RWPE2 (cell line): Measurements from ENCODE around the gene CHADL.

ENCODE experiments used
- ATAC-seq: fragments of 200-7000 bp; cut with Tn5 transposase; 3 replicates; pipeline ENCODE4 v1.9.1; 2021; ENCODE audit warnings: low read depth
- DNase-seq: peaks from one replicate; pipeline ENCODE4 v3.0.0-alpha.2; 2020; ENCODE audit warnings: low spot score
- H3K27ac ChIP-seq: fragments of 450-650 bp; 2 replicates; pipeline ENCODE4 v1.5.1; 2017; ENCODE audit warnings: mild to moderate bottlenecking; ENCODE audit not compliant: poor library complexity, severe bottlenecking
- H3K27me3 ChIP-seq: fragments of 250-450 bp; sonication (Bioruptor Pico); 2 replicates; pipeline ENCODE4 v1.5.1; 2021; ENCODE audit warnings: mild to moderate bottlenecking, moderate library complexity; ENCODE audit not compliant: insufficient read depth, poor library complexity, severe bottlenecking
- H3K36me3 ChIP-seq: fragments of 250-450 bp; sonication (Bioruptor Pico); 2 replicates; pipeline ENCODE4 v1.5.1; 2020; ENCODE audit warnings: low read depth, mild to moderate bottlenecking, moderate library complexity
- H3K4me1 ChIP-seq: fragments of 250-450 bp; sonication (Bioruptor Pico); 2 replicates; pipeline ENCODE4 v1.5.1; 2021; ENCODE audit warnings: mild to moderate bottlenecking, moderate library complexity; ENCODE audit not compliant: insufficient read depth, poor library complexity, severe bottlenecking
- H3K4me3 ChIP-seq: fragments of 250-450 bp; sonication (Bioruptor Pico); 2 replicates; pipeline ENCODE4 v1.5.1; 2021; ENCODE audit warnings: mild to moderate bottlenecking, moderate library complexity; ENCODE audit not compliant: severe bottlenecking
- H3K9me3 ChIP-seq: fragments of 250-450 bp; sonication (Bioruptor Pico); 2 replicates; pipeline ENCODE4 v1.5.1; 2021; ENCODE audit warnings: mild to moderate bottlenecking, moderate library complexity; ENCODE audit not compliant: severe bottlenecking
- TF ChIP-seq, protein P1 (sequence below): fragments of 450-650 bp; IDR thresholded peaks from one replicate; pipeline ENCODE4 v1.5.1; 2017; ENCODE audit warnings: mild to moderate bottlenecking, moderate library complexity; ENCODE audit not compliant: poor library complexity, severe bottlenecking

Gene CHADL

DNA sequence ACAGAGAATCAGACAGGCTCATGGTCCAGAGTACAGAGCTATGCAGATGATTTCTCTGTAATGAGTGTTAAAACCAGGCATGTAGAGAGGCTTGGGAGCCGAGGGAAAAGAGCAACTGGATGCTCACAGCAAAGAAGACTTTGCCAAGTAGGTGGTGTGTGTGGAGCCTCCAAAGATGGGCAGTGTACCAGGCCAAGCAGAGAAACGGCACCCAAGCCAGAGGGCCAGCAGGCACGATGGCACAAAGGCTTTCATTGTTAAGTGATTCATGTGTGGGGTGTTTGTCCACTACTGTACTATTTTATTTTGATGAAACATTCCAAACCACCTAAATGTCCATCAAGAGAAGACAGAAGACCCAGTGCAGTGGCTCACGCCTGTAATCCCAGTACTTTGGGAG is 34.1 kb upstream of the CHADL start:
- TF ChIP-seq, protein P1, sequence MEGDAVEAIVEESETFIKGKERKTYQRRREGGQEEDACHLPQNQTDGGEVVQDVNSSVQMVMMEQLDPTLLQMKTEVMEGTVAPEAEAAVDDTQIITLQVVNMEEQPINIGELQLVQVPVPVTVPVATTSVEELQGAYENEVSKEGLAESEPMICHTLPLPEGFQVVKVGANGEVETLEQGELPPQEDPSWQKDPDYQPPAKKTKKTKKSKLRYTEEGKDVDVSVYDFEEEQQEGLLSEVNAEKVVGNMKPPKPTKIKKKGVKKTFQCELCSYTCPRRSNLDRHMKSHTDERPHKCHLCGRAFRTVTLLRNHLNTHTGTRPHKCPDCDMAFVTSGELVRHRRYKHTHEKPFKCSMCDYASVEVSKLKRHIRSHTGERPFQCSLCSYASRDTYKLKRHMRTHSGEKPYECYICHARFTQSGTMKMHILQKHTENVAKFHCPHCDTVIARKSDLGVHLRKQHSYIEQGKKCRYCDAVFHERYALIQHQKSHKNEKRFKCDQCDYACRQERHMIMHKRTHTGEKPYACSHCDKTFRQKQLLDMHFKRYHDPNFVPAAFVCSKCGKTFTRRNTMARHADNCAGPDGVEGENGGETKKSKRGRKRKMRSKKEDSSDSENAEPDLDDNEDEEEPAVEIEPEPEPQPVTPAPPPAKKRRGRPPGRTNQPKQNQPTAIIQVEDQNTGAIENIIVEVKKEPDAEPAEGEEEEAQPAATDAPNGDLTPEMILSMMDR: no peak
- ATAC-seq (no peak; the same call in 2 of the 3 replicates), DNase-seq (no peak)
- no peak overlapping the region for H3K4me3 ChIP-seq
- H3K27ac ChIP-seq: no peak overlapping the region
- H3K4me1 ChIP-seq: peaks cover 3% of the 10 kb centered on the region
- H3K9me3 ChIP-seq: no peaks in the 10 kb centered on the region
- no peaks in the 10 kb centered on the region for H3K27me3 ChIP-seq
- peaks cover 97% of the 10 kb centered on the region for H3K36me3 ChIP-seq

DNA sequence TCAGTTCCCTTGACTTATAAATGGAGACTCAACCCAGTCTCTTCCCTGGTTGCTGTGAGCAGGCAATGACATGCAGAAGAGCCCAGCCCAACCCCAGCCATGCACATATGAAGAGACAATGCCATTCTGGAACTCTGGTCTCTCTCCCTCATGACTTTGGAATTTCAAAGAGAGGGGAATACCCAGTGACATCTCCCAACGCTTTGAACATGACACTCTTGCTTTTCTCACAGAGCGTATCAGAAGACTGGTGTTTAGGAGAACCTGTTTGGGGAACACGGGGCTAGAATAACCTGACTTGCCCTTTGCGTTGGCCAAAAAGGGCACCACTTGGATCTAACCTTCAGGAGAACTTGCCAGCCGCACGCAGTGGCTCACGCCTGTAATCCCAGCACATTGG is 32.4 kb upstream of the CHADL start:
- Histone ChIP-seq H3K4me3 (no peak overlapping the region), H3K27ac (no peak overlapping the region), H3K27me3 (no peaks in the 10 kb centered on the region), H3K9me3 (no peaks in the 10 kb centered on the region), H3K4me1 (no peaks in the 10 kb centered on the region), H3K36me3 (peaks cover 97% of the 10 kb centered on the region)
- TF ChIP-seq, protein P1: no peak
- DNase-seq (no peak), ATAC-seq (no peak)

DNA sequence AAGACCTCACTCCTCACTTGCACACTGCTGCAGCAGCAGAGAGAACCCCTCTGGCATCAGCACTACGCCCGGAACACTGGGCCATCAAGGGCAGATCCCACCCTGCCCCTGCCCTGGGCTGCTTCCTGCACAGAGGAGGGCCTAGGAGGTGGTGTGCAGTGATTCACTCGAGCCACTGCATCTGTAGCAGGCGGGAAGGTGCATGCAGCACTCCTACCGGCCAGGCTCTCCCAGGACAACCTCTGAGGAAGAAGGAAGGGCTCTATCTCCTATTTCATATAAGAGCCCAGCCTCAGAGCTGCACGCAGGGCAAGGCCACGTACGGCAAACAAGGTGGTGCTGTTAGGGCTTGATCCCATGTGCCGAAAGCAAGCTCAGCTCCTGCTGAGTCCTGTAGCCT is 31.1 kb upstream of the CHADL start:
- H3K36me3 ChIP-seq: peaks cover 99% of the 10 kb centered on the region
- TF ChIP-seq, protein P1: no peak

DNA sequence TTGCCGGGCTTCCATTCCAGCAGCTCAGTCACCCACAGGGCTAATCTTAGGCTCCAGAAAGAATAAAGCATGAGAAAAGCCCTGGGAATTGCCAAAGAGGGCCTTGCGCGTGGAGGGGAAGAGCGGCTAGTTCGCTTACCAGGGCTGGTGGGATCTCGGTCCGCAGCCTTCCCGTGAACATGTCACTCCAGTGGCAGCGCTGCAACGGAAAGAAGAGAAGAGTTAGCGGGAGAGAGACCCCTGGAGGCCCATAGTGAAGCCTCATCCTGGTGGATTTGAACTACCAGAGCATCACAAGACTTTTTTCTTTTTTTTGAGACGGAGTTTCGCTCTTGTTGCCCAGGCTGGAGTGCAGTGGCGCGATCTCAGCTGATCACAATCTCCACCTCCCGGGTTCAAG is 27.2 kb upstream of the CHADL start:
- no peaks in the 10 kb centered on the region for H3K27me3 ChIP-seq
- H3K36me3 ChIP-seq: peaks cover 96% of the 10 kb centered on the region
- ATAC-seq (no peak), DNase-seq (no peak)
- TF ChIP-seq, protein P1: no peak
- no peaks in the 10 kb centered on the region for H3K4me1 ChIP-seq
- no peak overlapping the region for H3K4me3 ChIP-seq
- H3K9me3 ChIP-seq: no peaks in the 10 kb centered on the region
- no peak overlapping the region for H3K27ac ChIP-seq

More for the DNA sequence above, 31.1 kb upstream of the CHADL start:
- DNase-seq: no peak
- H3K4me3 ChIP-seq: no peak overlapping the region
- no peaks in the 10 kb centered on the region for H3K9me3 ChIP-seq
- no peaks in the 10 kb centered on the region for H3K27me3 ChIP-seq
- no peaks in the 10 kb centered on the region for H3K4me1 ChIP-seq
- peak; percentile 40; the same call in 1 of the 3 replicates for ATAC-seq
- H3K27ac ChIP-seq: no peak overlapping the region

DNA sequence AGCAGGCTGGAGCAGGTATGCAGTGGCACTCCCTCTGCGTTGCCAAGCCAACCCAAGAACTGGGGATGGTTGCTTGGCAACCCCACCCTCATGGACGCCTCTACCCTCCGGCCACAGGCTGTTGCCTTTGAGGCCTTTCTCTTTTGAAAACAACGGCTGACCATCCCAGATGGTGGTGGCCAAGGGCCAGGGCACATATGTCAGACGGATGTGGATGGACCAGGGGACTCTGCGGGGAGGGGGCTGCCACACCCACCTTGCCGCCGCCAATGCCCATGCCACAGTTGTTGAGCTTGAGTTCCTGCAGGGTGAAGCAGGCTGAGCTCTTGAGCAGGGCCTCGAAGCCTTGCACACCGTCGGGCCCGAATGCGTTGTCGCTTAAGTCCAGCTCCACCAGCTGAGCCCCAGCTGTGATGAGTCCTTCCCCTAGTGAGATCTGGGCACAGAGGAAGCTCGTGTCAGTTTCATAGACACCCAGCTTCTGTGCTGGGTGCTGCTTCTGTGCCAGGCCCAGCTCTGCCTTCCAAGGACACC is 23.7 kb upstream of the CHADL start:
- Histone ChIP-seq H3K27ac (no peak overlapping the region), H3K27me3 (no peaks in the 10 kb centered on the region), H3K9me3 (no peaks in the 10 kb centered on the region), H3K4me1 (no peaks in the 10 kb centered on the region), H3K36me3 (peaks cover 94% of the 10 kb centered on the region), H3K4me3 (no peak overlapping the region)
- no peak for ATAC-seq
- DNase-seq: no peak
- TF ChIP-seq, protein P1: no peak
